ENCODE results near the gene BBS4. TPM values are rescaled to one million over a fixed set of nuclear protein-coding genes. Genes with fewer than 3 reads are reported as not detected.

Gene BBS4
- total and polyA plus RNA-seq, 9 of the 15 experiments (the other 6 are each of a cell fraction or from before 2014, with no cell fraction given) = 25.1 to 80.7 (median 38.9) TPM

- POLR2A ChIA-PET = interaction anchor here (0.7 kb wide), 2 partner anchors 36 to 46 kb away, joined by 3 read pairs; no protein-coding TSS in a partner anchor
- TF ChIP-seq ZNF561 (CRISPR knock-in tag; conservative IDR thresholded peaks at IDR 0.05) (no peak), TAL1 (IDR thresholded peaks at IDR 0.05) (peak; percentile 17; the same call in 1 of the 2 replicates), SMAD1 (IDR thresholded peaks at IDR 0.05; ENCODE audit: low read depth, low read length, partially characterized antibody) (no peak), HOXB6 (CRISPR knock-in tag; IDR thresholded peaks at IDR 0.05; ENCODE audit: borderline replicate concordance) (no peak), E2F4 (CRISPR knock-in tag; IDR thresholded peaks at IDR 0.05; ENCODE audit: low read depth) (no peak), RFX7 (CRISPR knock-in tag; IDR thresholded peaks at IDR 0.05) (no peak), MTA2 (IDR thresholded peaks at IDR 0.05; ENCODE audit: low read depth) (no peak), NRF1 (conservative IDR thresholded peaks at IDR 0.05 in 1 of 2, IDR thresholded peaks at IDR 0.05 in 1 of 2) (no peak), ARID1B (IDR thresholded peaks at IDR 0.05) (peak; percentile 33; the same call in 1 of the 2 replicates), FOXA3 (CRISPR knock-in tag; conservative IDR thresholded peaks at IDR 0.05 in 1 of 2, IDR thresholded peaks at IDR 0.05 in 1 of 2) (peak in 1 of 2 experiments; percentile 76; a peak in 2 of 4 replicates), E2F5 (CRISPR knock-in tag; IDR thresholded peaks at IDR 0.05) (no peak), KDM1A (IDR thresholded peaks at IDR 0.05) (0 out of 4 replicates have a peak, but pooled peaks of 1 of the 2 experiments have one; percentile 8), ZNF146 (CRISPR knock-in tag; IDR thresholded peaks at IDR 0.05; ENCODE audit: unreplicated experiment) (no peak), ZBTB17 (CRISPR knock-in tag; IDR thresholded peaks at IDR 0.05) (no peak), ZBTB8A (IDR thresholded peaks at IDR 0.05; ENCODE audit: partially characterized antibody) (no peak), CBFA2T3 (IDR thresholded peaks at IDR 0.05) (peak; percentile 61), ZSCAN32 (CRISPR knock-in tag; IDR thresholded peaks at IDR 0.05) (no peak), IFI16 (CRISPR knock-in tag; IDR thresholded peaks at IDR 0.05) (no peak), GTF2A2 (tag; IDR thresholded peaks at IDR 0.05) (no peak), CBFA2T2 (conservative IDR thresholded peaks at IDR 0.05) (peak; percentile 25; the same call in 1 of the 2 replicates)
- TF ChIP-seq, protein P1, sequence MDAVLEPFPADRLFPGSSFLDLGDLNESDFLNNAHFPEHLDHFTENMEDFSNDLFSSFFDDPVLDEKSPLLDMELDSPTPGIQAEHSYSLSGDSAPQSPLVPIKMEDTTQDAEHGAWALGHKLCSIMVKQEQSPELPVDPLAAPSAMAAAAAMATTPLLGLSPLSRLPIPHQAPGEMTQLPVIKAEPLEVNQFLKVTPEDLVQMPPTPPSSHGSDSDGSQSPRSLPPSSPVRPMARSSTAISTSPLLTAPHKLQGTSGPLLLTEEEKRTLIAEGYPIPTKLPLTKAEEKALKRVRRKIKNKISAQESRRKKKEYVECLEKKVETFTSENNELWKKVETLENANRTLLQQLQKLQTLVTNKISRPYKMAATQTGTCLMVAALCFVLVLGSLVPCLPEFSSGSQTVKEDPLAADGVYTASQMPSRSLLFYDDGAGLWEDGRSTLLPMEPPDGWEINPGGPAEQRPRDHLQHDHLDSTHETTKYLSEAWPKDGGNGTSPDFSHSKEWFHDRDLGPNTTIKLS (IDR thresholded peaks at IDR 0.05; ENCODE audit: borderline replicate concordance, low read depth) = no peak
Observed at GRCh38 chr15:72733941-72734738, 48.1 kb downstream of the BBS4 start.

More at GRCh38 chr15:72733941-72734738, 48.1 kb downstream of the BBS4 start:
- no peak for FAIRE-seq
- no TSS peak for BruUV-seq (replicated peaks)
- in situ Hi-C loops (cut with MboI) = no loop called here
- CTCF ChIA-PET (ENCODE audit: low intra/inter-chr PET ratio) = no interaction called here
- intact Hi-C loops (cut with micrococcal nuclease) = no loop called here
- peaks cover 65% of the 10 kb centered on the region for H3K36me3 ChIP-seq (ENCODE audit: control insufficient read depth, insufficient read depth, low read length)
- no peak overlapping the region for H3K9ac ChIP-seq (ENCODE audit: insufficient read depth in 1 of 2, low read depth in 2 of 2, low read length in 2 of 2)
- H3K27me3 ChIP-seq (ENCODE audit: control insufficient read depth in 2 of 2, insufficient read depth in 2 of 2, low read length in 2 of 2) = no peaks in the 10 kb centered on the region
- H3K9me1 ChIP-seq (ENCODE audit: control insufficient read depth, insufficient read depth, low read length) = no peaks in the 10 kb centered on the region
- no peaks in the 10 kb centered on the region for H4K20me1 ChIP-seq (replicated peaks; ENCODE audit: control insufficient read depth, insufficient read depth, low read length)
- no peaks in the 10 kb centered on the region for H3K79me2 ChIP-seq (ENCODE audit: control insufficient read depth, insufficient read depth, low read length)
- WGBS (ENCODE audit: insufficient coverage, low coverage, missing lambda C conversion rate) = 30% methylated on average over 2 of the region's 2 CpGs
- H3K9me3 ChIP-seq (replicated peaks; ENCODE audit: control insufficient read depth, insufficient read depth, low read depth, low read length) = no peaks in the 10 kb centered on the region
- no peak overlapping the region for H3K27ac ChIP-seq (ENCODE audit: extremely low read depth, low read depth, low read length)
- H3K4me2 ChIP-seq (ENCODE audit: insufficient read depth, low read length) = no peak overlapping the region
- H3K4me3 ChIP-seq = no peak overlapping the region
- no peak overlapping the region for H2AFZ ChIP-seq (ENCODE audit: low read depth, low read length)
- no peak for DNase-seq (ENCODE audit: extremely low read depth in 1 of 4, low spot score in 3 of 4)
- H3K4me1 ChIP-seq (replicated peaks in 1 of 2; ENCODE audit: control insufficient read depth in 2 of 2, insufficient read depth in 2 of 2, low read length in 2 of 2) = peaks cover 0 to 3% of the 10 kb centered on the region in 2 experiments; a peak in 3 of 5 replicates
- no peak for ATAC-seq

Data from K562 (cell line).